Spinal cord (tissue), 10 donors: ENCODE measurements around the gene CD63. TPM values are rescaled to one million over a fixed set of nuclear protein-coding genes. Genes with fewer than 3 reads are reported as not detected.
A peak's percentile ranks its signal among the peaks of the same experiment; 100 is the strongest.

Experiments
- DNase-seq, 6 donors: peaks; one replicate each; pipeline versions ENCODE4 v3.0.0 to v3.0.0-alpha.2; 2013 to 2015; ENCODE audit warnings: low spot score in 6 of 6, low read depth in 4 of 6
- H3K27ac ChIP-seq: one replicate; pipeline ENCODE4 v1.5.1; 2013; ENCODE audit warnings: low read depth, low read length, control low read depth
- H3K27me3 ChIP-seq: one replicate; pipeline ENCODE4 v1.6.1; 2013; ENCODE audit warnings: low read length; ENCODE audit not compliant: control insufficient read depth, insufficient read depth
- H3K36me3 ChIP-seq: one replicate; pipeline ENCODE4 v1.6.1; 2013; ENCODE audit warnings: low read length; ENCODE audit not compliant: control insufficient read depth, insufficient read depth
- H3K4me1 ChIP-seq: one replicate; pipeline ENCODE4 v1.6.1; 2013; ENCODE audit warnings: low read length; ENCODE audit not compliant: control insufficient read depth, insufficient read depth
- H3K4me3 ChIP-seq: one replicate; pipeline ENCODE4 v1.5.1; 2013; ENCODE audit warnings: low read depth, low read length, control low read depth
- H3K9me3 ChIP-seq: one replicate; pipeline ENCODE4 v1.6.1; 2013; ENCODE audit warnings: low read length; ENCODE audit not compliant: control insufficient read depth, insufficient read depth
- WGBS: methylation state at CpG from one replicate; pipeline ENCODE4 v1.1.5; 2013; ENCODE audit warnings: missing lambda C conversion rate; ENCODE audit not compliant: insufficient coverage; 5-methylcytosine and 5-hydroxymethylcytosine counted together
- polyA plus RNA-seq, 2 donors: library from polyadenylated mRNA; unstranded; fragments of 120-200 nt; gene quantifications; one replicate each; pipeline ENCODE4 v1.2.1, GENCODE V29; 2013; ENCODE audit not compliant: insufficient read length in 2 of 2
- total RNA-seq, 2 donors: library from RNA; depleted of rRNA in 1 of 2; stranded (reverse); fragments of 120-200 nt in 1 of 2; fragments of >200 nt in 1 of 2; gene quantifications; one replicate each; pipeline versions ENCODE4 v1.2.3 to v1.2.4, GENCODE V29; 2013 to 2014
- donor health status: healthy.

CD63 gene
- total and polyA plus RNA-seq, 4 donors, result 419 to 943 (median 530) TPM

GRCh38 chr12:55733858-55734257, 5.0 kb upstream of the CD63 start:
- H3K27me3 ChIP-seq, result no peaks in the 10 kb centered on the region
- DNase-seq, result no peak
- peaks cover 59% of the 10 kb centered on the region for H3K4me1 ChIP-seq
- 75% methylated on average over 2 of the region's 2 CpGs for WGBS
- no peak overlapping the region for H3K4me3 ChIP-seq
- H3K27ac ChIP-seq, result no peak overlapping the region
- peaks cover 5% of the 10 kb centered on the region for H3K36me3 ChIP-seq
- H3K9me3 ChIP-seq, result no peaks in the 10 kb centered on the region

GRCh38 chr12:55733021-55733555, 4.3 kb upstream of the CD63 start:
- Histone ChIP-seq H3K9me3 (no peaks in the 10 kb centered on the region), H3K36me3 (peaks cover 5% of the 10 kb centered on the region), H3K27ac (no peak overlapping the region), H3K4me1 (peaks cover 56% of the 10 kb centered on the region), H3K27me3 (no peaks in the 10 kb centered on the region), H3K4me3 (no peak overlapping the region)
- no peak for DNase-seq
- 82% methylated on average over 11 of the region's 14 CpGs for WGBS

DNA sequence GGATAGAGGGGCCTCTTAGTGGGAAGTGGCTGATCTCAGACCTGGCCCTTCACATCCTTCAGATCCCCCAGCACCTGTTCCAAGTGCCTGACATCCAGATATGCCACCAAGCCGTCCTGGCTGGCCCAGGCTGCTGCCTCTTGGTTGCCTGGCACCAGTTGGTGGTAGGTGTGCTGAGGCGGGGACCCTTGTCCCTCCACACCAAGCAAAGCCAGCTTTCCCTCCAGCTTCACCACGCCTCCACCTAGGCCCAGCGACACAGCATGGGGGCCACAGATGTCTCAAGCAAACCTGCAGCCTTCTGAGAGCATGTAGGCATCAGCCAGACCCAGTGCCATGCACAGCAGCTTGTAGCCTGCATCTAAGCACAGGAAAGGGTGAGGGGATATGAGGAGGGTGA, 3.5 kb upstream of the CD63 start:
- WGBS, result 71% methylated on average over 2 of the region's 4 CpGs
- H3K36me3 ChIP-seq, result peaks cover 5% of the 10 kb centered on the region
- H3K9me3 ChIP-seq, result no peaks in the 10 kb centered on the region
- no peak for DNase-seq
- H3K4me3 ChIP-seq, result no peak overlapping the region
- peaks cover 56% of the 10 kb centered on the region for H3K4me1 ChIP-seq
- H3K27ac ChIP-seq, result no peak overlapping the region
- no peaks in the 10 kb centered on the region for H3K27me3 ChIP-seq

GRCh38 chr12:55729819-55730818, 1.3 kb upstream of the CD63 start:
- peak in 3 of 6 donors; percentile 60 to 95 (median 91) for DNase-seq
- Histone ChIP-seq H3K4me3 (peak overlapping the region; percentile 77), H3K27ac (peak overlapping the region; percentile 100), H3K27me3 (no peaks in the 10 kb centered on the region), H3K9me3 (no peaks in the 10 kb centered on the region), H3K36me3 (peaks cover 24% of the 10 kb centered on the region), H3K4me1 (peaks cover 48% of the 10 kb centered on the region)
- whole genome bisulfite sequencing, result under 1% methylated on average over 13 of the region's 19 CpGs

GRCh38 chr12:55728186-55728938, 447 bp downstream of the CD63 start:
- H3K27me3 ChIP-seq, result no peaks in the 10 kb centered on the region
- peak overlapping the region; percentile 82 for H3K4me3 ChIP-seq
- H3K27ac ChIP-seq, result peak overlapping the region; percentile 96
- DNase-seq, result peak in 2 of 6 donors; percentile 87 to 90
- peaks cover 61% of the 10 kb centered on the region for H3K4me1 ChIP-seq
- peaks cover 40% of the 10 kb centered on the region for H3K36me3 ChIP-seq
- H3K9me3 ChIP-seq, result no peaks in the 10 kb centered on the region
- under 1% methylated on average over 48 of the region's 61 CpGs for WGBS

GRCh38 chr12:55727643-55728185, 1.1 kb downstream of the CD63 start:
- no peaks in the 10 kb centered on the region for H3K9me3 ChIP-seq
- peak overlapping the region; percentile 82 for H3K4me3 ChIP-seq
- peaks cover 44% of the 10 kb centered on the region for H3K36me3 ChIP-seq
- no peak for DNase-seq
- 8% methylated on average over 4 of the region's 9 CpGs for WGBS
- no peaks in the 10 kb centered on the region for H3K27me3 ChIP-seq
- peaks cover 61% of the 10 kb centered on the region for H3K4me1 ChIP-seq
- peak overlapping the region; percentile 96 for H3K27ac ChIP-seq

- no peak for DNase-seq
- Histone ChIP-seq H3K27ac (no peak overlapping the region), H3K9me3 (no peaks in the 10 kb centered on the region), H3K36me3 (peaks cover 39% of the 10 kb centered on the region), H3K4me3 (peak overlapping the region; percentile 82), H3K27me3 (no peaks in the 10 kb centered on the region), H3K4me1 (peaks cover 56% of the 10 kb centered on the region)
- WGBS, result 55% methylated on average over 10 of the region's 10 CpGs
Observed at GRCh38 chr12:55726971-55727370, 1.8 kb downstream of the CD63 start.

- H3K36me3 ChIP-seq, result peaks cover 48% of the 10 kb centered on the region
- 85% methylated on average over 1 of the region's 3 CpGs for WGBS
- no peaks in the 10 kb centered on the region for H3K27me3 ChIP-seq
- peaks cover 58% of the 10 kb centered on the region for H3K4me1 ChIP-seq
- H3K4me3 ChIP-seq, result no peak overlapping the region
- H3K9me3 ChIP-seq, result no peaks in the 10 kb centered on the region
- no peak for DNase-seq
- H3K27ac ChIP-seq, result no peak overlapping the region
Observed at GRCh38 chr12:55725556-55725955, 3.3 kb downstream of the CD63 start.

DNA sequence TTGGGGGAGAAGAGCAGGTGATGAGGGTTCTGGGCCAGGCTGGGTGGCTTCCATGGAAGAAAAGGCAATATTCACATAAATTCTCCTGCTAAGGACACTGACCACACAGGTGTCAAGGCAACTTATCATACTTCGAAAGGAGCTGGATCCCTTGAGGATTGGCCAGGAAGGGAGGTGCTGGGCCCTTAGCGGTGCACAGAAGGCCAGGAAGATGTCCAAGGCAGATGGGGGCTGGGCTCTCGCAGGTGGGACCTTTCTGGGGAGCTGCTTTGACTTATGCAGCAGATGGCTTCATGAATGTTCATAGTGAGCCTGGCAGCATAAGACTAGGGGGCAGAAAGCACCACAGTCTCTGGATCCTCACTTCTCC, 3.9 kb downstream of the CD63 start:
- Histone ChIP-seq H3K4me3 (no peak overlapping the region), H3K9me3 (no peaks in the 10 kb centered on the region), H3K36me3 (peaks cover 52% of the 10 kb centered on the region), H3K27ac (no peak overlapping the region), H3K27me3 (no peaks in the 10 kb centered on the region), H3K4me1 (peaks cover 58% of the 10 kb centered on the region)
- no peak for DNase-seq
- 58% methylated on average over 2 of the region's 3 CpGs for WGBS
